ENCODE results near the gene IRGC.

IRGC gene

GRCh38 chr19:43674183-43674582 is 41.7 kb upstream of the IRGC start:
- Histone ChIP-seq H3K4me2 (ENCODE audit: low read depth, low read length) (no peak overlapping the region), H3K79me2 (ENCODE audit: low read length) (no peaks in the 10 kb centered on the region), H3K27me3 (replicated peaks; ENCODE audit: insufficient read depth, low read length) (peaks cover 18% of the 10 kb centered on the region), H3K4me3 (ENCODE audit: low read length) (no peak overlapping the region), H3F3A (ENCODE audit: insufficient read depth, low read length) (peaks cover 4% of the 10 kb centered on the region; the same call in 1 of the 2 replicates), H3K9me2 (replicated peaks; ENCODE audit: insufficient read depth, low read length) (no peaks in the 10 kb centered on the region), H3K9ac (ENCODE audit: low read length) (no peak overlapping the region), H4K20me1 (ENCODE audit: insufficient read depth, low read length) (no peaks in the 10 kb centered on the region), H3K4me1 (ENCODE audit: low read length) (peaks cover 16% of the 10 kb centered on the region), H3K9me3 (replicated peaks; ENCODE audit: insufficient read depth, low read length) (no peaks in the 10 kb centered on the region), H3K27ac (ENCODE audit: low read length) (no peak overlapping the region), H2AFZ (ENCODE audit: low read length) (no peak overlapping the region), H3K36me3 (replicated peaks; ENCODE audit: insufficient read depth, low read length) (no peaks in the 10 kb centered on the region)
- no peak for DNase-seq
- TF ChIP-seq EZH2 (optimal IDR thresholded peaks at IDR 0.05; ENCODE audit: low read depth, low read length) (no peak), EZH2phosphoT487 (IDR thresholded peaks at IDR 0.05; ENCODE audit: low read length) (no peak), CTCF (IDR thresholded peaks at IDR 0.05; ENCODE audit: low read length) (no peak)

- peaks cover 14% of the 10 kb centered on the region for H3K27me3 ChIP-seq (replicated peaks; ENCODE audit: insufficient read depth, low read length)
- peak overlapping the region; percentile 96 for H2AFZ ChIP-seq (ENCODE audit: low read length)
- no peaks in the 10 kb centered on the region for H3K9me2 ChIP-seq (replicated peaks; ENCODE audit: insufficient read depth, low read length)
- H3K79me2 ChIP-seq (ENCODE audit: low read length) = no peaks in the 10 kb centered on the region
- H3K4me2 ChIP-seq (ENCODE audit: low read depth, low read length) = peak overlapping the region; percentile 94; the same call in 1 of the 2 replicates
- peaks cover 4% of the 10 kb centered on the region; the same call in 1 of the 2 replicates for H3F3A ChIP-seq (ENCODE audit: insufficient read depth, low read length)
- H3K27ac ChIP-seq (ENCODE audit: low read length) = peak overlapping the region; percentile 57; the same call in 1 of the 2 replicates
- no peak overlapping the region for H3K4me3 ChIP-seq (ENCODE audit: low read length)
- H3K4me1 ChIP-seq (ENCODE audit: low read length) = peaks cover 16% of the 10 kb centered on the region
- no peaks in the 10 kb centered on the region for H3K36me3 ChIP-seq (replicated peaks; ENCODE audit: insufficient read depth, low read length)
- no peaks in the 10 kb centered on the region for H3K9me3 ChIP-seq (replicated peaks; ENCODE audit: insufficient read depth, low read length)
- H3K9ac ChIP-seq (ENCODE audit: low read length) = peak overlapping the region; percentile 65; the same call in 1 of the 2 replicates
- no peak for TF ChIP-seq EZH2phosphoT487 (IDR thresholded peaks at IDR 0.05; ENCODE audit: low read length)
- TF ChIP-seq EZH2 (optimal IDR thresholded peaks at IDR 0.05; ENCODE audit: low read depth, low read length) = no peak
- no peak for TF ChIP-seq CTCF (IDR thresholded peaks at IDR 0.05; ENCODE audit: low read length)
- no peaks in the 10 kb centered on the region for H4K20me1 ChIP-seq (ENCODE audit: insufficient read depth, low read length)
- DNase-seq = no peak
These were observed 41.3 kb upstream of the IRGC start for GRCh38 chr19:43674596-43674995.

- peak overlapping the region; percentile 94 for H3K4me2 ChIP-seq (ENCODE audit: low read depth, low read length)
- no peaks in the 10 kb centered on the region for H3K79me2 ChIP-seq (ENCODE audit: low read length)
- H3K4me3 ChIP-seq (ENCODE audit: low read length) = peak overlapping the region; percentile 51
- no peaks in the 10 kb centered on the region for H3K9me3 ChIP-seq (replicated peaks; ENCODE audit: insufficient read depth, low read length)
- no peaks in the 10 kb centered on the region for H4K20me1 ChIP-seq (ENCODE audit: insufficient read depth, low read length)
- H2AFZ ChIP-seq (ENCODE audit: low read length) = peak overlapping the region; percentile 96
- peaks cover 4% of the 10 kb centered on the region; the same call in 1 of the 2 replicates for H3F3A ChIP-seq (ENCODE audit: insufficient read depth, low read length)
- DNase-seq = peak; percentile 53
- peaks cover 7% of the 10 kb centered on the region for H3K27me3 ChIP-seq (replicated peaks; ENCODE audit: insufficient read depth, low read length)
- peaks cover 16% of the 10 kb centered on the region for H3K4me1 ChIP-seq (ENCODE audit: low read length)
- peak overlapping the region; percentile 65 for H3K9ac ChIP-seq (ENCODE audit: low read length)
- peak overlapping the region; percentile 57; the same call in 1 of the 2 replicates for H3K27ac ChIP-seq (ENCODE audit: low read length)
- no peak for TF ChIP-seq CTCF (IDR thresholded peaks at IDR 0.05; ENCODE audit: low read length)
- TF ChIP-seq EZH2phosphoT487 (IDR thresholded peaks at IDR 0.05; ENCODE audit: low read length) = no peak
- no peak for TF ChIP-seq EZH2 (optimal IDR thresholded peaks at IDR 0.05; ENCODE audit: low read depth, low read length)
- no peaks in the 10 kb centered on the region for H3K36me3 ChIP-seq (replicated peaks; ENCODE audit: insufficient read depth, low read length)
- no peaks in the 10 kb centered on the region for H3K9me2 ChIP-seq (replicated peaks; ENCODE audit: insufficient read depth, low read length)
These were observed 40.5 kb upstream of the IRGC start for GRCh38 chr19:43675269-43675879.

Data from MM.1S (cell line).